H1 (cell line): ENCODE data around the gene C1QTNF7. TPM values are rescaled to one million over a fixed set of nuclear protein-coding genes. Genes with fewer than 3 reads are reported as not detected.

Experiments used
- PHF8 ChIP-seq: fragments of 200-600 bp; sonication (generic); conservative IDR thresholded peaks from 2 replicates; pipeline ENCODE4 v1.7.1; 2012; ENCODE audit warnings: low read depth, mild to moderate bottlenecking, inconsistent platforms, low read length, moderate library complexity
- POLR2AphosphoS5 ChIP-seq: IDR thresholded peaks from 2 replicates; pipeline ENCODE4 v1.6.1; 2011; ENCODE audit warnings: low read depth, low read length
- RXRA ChIP-seq: IDR thresholded peaks from 2 replicates; pipeline ENCODE4 v1.6.1; 2011; ENCODE audit warnings: low read depth, mild to moderate bottlenecking, low read length, moderate library complexity; ENCODE audit not compliant: insufficient read depth
- SP2 ChIP-seq: IDR thresholded peaks from 2 replicates; pipeline ENCODE4 v1.6.1; 2012; ENCODE audit warnings: mild to moderate bottlenecking, low read length, inconsistent platforms
- YY1 ChIP-seq: IDR thresholded peaks from 2 replicates; pipeline ENCODE4 v1.6.1; 2011; ENCODE audit warnings: low read depth, mild to moderate bottlenecking, low read length
- polyA plus RNA-seq, 7 experiments: library from polyadenylated mRNA; depleted of rRNA in 3 of 7; stranded (reverse) in 5 of 7; unstranded in 2 of 7; fragments of >200 nt in 5 of 7; fragments of 200-250 nt in 2 of 7; gene quantifications; 1 replicate in 5 of 7; 2 replicates in 1 of 7; 4 replicates in 1 of 7; pipeline versions ENCODE4 v1.2.1 to v1.2.3, GENCODE V29; 2011 to 2013; ENCODE audit warnings: missing spikeins in 2 of 7, mixed read lengths in 2 of 7
- total RNA-seq: library from RNA; stranded (reverse); fragmentation: NEBNext Ultra II Directional; extraction: Animal tissue kit (Norgen Biotek cat#: 25700); gene quantifications from 2 replicates; pipeline ENCODE4 v1.2.1, GENCODE V29; 2021

C1QTNF7 gene
- total and polyA plus RNA-seq, 2 of the 8 experiments (the other 6 are each of a cell fraction or from before 2014, with no cell fraction given), result not detected

DNA sequence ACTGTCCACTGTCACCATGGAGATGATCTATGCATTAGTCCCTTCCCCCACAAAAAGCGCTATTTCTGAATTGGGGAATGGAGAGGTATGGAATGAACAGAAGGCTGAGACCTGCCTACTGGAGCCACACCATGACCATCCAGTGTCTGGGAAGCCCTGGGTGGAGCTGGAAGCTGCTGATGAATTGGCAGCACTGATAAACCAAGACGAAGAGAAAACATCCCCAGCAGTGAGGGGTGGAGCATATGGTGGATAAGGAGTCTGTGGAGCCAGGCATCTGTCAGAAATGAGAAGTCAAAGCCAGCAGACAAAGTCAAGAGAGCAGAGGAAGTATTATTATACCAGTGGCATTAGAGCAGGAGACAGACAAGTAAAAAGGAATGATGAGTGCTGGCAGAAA is 55.0 kb downstream of the C1QTNF7 start (continued):
- no peak for TF ChIP-seq SP2
- no peak for TF ChIP-seq RXRA
- no peak for TF ChIP-seq POLR2AphosphoS5
- TF ChIP-seq PHF8, result no peak
- TF ChIP-seq YY1, result no peak
